Measurements from ENCODE around the gene TMA7. TPM values are rescaled to one million over a fixed set of nuclear protein-coding genes. Genes with fewer than 3 reads are reported as not detected.

The TMA7 gene
- total and polyA plus RNA-seq, 9 of the 15 experiments (the other 6 are each of a cell fraction or from before 2014, with no cell fraction given): 209 to 1,003 (median 486) TPM

DNA sequence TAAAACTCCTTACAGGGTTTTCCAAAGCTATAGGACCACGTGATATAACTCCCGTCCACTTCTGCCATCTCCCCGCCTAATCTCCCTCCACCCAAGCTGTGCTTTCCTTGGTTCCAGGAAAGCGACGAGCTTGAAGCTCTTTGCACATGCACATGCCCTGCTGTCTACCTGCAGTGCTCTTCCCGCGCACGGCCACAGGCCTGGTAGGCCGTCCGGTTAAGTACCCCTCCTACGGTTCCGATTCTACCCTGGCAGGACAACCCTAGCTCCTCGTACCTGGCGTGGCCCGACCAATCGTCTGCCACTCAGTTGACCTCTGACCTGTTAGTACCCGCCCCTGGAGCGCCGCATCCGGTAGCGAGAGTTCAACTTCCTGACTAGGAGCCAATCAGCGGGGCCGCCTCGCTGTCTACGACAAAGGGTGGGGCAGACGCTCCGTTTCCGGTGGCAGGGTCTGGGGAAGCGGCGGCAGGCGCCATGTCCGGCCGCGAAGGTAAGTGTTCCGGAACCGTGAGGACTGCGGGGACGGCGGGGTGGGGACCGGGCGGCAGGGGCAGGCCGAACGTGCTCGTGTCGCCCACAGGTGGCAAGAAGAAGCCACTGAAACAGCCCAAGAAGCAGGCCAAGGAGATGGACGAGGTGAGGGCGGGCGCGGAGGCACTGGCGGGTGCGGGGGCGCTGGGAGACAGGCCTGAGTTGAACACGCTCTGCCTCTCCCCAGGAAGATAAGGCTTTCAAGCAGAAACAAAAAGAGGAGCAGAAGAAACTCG is at the start of gene TMA7, which contains the start of gene CCDC51 (continued):
- TF ChIP-seq TOE1 (IDR thresholded peaks at IDR 0.05; ENCODE audit: borderline replicate concordance) (peak; percentile 75; the same call in 1 of the 2 replicates), TOE1 (CRISPR knock-in tag; IDR thresholded peaks at IDR 0.05; ENCODE audit: borderline replicate concordance, low read depth) (no peak), HNRNPUL1 (IDR thresholded peaks at IDR 0.05; ENCODE audit: low read length) (no peak), RBM25 (IDR thresholded peaks at IDR 0.05; ENCODE audit: low read depth, low read length, severe bottlenecking) (no peak), MCM5 (IDR thresholded peaks at IDR 0.05; ENCODE audit: low read depth) (no peak), NR2C2 (CRISPR knock-in tag; IDR thresholded peaks at IDR 0.05) (peak; percentile 99), NR2C2 (tag; IDR thresholded peaks at IDR 0.05) (peak; percentile 99), BDP1 (IDR thresholded peaks at IDR 0.05; ENCODE audit: insufficient read depth, insufficient read length) (no peak), ZNF24 (IDR thresholded peaks at IDR 0.05) (no peak), ZNF445 (CRISPR knock-in tag; IDR thresholded peaks at IDR 0.05; ENCODE audit: low read depth) (no peak), ZNF3 (CRISPR knock-in tag; IDR thresholded peaks at IDR 0.05) (no peak), CBX5 (IDR thresholded peaks at IDR 0.05; ENCODE audit: borderline replicate concordance, low read depth) (no peak), NFXL1 (CRISPR knock-in tag; IDR thresholded peaks at IDR 0.05) (no peak)
- TF ChIP-seq, protein P1, sequence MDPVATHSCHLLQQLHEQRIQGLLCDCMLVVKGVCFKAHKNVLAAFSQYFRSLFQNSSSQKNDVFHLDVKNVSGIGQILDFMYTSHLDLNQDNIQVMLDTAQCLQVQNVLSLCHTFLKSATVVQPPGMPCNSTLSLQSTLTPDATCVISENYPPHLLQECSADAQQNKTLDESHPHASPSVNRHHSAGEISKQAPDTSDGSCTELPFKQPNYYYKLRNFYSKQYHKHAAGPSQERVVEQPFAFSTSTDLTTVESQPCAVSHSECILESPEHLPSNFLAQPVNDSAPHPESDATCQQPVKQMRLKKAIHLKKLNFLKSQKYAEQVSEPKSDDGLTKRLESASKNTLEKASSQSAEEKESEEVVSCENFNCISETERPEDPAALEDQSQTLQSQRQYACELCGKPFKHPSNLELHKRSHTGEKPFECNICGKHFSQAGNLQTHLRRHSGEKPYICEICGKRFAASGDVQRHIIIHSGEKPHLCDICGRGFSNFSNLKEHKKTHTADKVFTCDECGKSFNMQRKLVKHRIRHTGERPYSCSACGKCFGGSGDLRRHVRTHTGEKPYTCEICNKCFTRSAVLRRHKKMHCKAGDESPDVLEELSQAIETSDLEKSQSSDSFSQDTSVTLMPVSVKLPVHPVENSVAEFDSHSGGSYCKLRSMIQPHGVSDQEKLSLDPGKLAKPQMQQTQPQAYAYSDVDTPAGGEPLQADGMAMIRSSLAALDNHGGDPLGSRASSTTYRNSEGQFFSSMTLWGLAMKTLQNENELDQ (CRISPR knock-in tag; IDR thresholded peaks at IDR 0.05; ENCODE audit: borderline replicate concordance): no peak
- TF ChIP-seq, protein P2, sequence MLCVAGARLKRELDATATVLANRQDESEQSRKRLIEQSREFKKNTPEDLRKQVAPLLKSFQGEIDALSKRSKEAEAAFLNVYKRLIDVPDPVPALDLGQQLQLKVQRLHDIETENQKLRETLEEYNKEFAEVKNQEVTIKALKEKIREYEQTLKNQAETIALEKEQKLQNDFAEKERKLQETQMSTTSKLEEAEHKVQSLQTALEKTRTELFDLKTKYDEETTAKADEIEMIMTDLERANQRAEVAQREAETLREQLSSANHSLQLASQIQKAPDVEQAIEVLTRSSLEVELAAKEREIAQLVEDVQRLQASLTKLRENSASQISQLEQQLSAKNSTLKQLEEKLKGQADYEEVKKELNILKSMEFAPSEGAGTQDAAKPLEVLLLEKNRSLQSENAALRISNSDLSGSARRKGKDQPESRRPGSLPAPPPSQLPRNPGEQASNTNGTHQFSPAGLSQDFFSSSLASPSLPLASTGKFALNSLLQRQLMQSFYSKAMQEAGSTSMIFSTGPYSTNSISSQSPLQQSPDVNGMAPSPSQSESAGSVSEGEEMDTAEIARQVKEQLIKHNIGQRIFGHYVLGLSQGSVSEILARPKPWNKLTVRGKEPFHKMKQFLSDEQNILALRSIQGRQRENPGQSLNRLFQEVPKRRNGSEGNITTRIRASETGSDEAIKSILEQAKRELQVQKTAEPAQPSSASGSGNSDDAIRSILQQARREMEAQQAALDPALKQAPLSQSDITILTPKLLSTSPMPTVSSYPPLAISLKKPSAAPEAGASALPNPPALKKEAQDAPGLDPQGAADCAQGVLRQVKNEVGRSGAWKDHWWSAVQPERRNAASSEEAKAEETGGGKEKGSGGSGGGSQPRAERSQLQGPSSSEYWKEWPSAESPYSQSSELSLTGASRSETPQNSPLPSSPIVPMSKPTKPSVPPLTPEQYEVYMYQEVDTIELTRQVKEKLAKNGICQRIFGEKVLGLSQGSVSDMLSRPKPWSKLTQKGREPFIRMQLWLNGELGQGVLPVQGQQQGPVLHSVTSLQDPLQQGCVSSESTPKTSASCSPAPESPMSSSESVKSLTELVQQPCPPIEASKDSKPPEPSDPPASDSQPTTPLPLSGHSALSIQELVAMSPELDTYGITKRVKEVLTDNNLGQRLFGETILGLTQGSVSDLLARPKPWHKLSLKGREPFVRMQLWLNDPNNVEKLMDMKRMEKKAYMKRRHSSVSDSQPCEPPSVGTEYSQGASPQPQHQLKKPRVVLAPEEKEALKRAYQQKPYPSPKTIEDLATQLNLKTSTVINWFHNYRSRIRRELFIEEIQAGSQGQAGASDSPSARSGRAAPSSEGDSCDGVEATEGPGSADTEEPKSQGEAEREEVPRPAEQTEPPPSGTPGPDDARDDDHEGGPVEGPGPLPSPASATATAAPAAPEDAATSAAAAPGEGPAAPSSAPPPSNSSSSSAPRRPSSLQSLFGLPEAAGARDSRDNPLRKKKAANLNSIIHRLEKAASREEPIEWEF (CRISPR knock-in tag; IDR thresholded peaks at IDR 0.05): no peak
- TF ChIP-seq, protein P3, sequence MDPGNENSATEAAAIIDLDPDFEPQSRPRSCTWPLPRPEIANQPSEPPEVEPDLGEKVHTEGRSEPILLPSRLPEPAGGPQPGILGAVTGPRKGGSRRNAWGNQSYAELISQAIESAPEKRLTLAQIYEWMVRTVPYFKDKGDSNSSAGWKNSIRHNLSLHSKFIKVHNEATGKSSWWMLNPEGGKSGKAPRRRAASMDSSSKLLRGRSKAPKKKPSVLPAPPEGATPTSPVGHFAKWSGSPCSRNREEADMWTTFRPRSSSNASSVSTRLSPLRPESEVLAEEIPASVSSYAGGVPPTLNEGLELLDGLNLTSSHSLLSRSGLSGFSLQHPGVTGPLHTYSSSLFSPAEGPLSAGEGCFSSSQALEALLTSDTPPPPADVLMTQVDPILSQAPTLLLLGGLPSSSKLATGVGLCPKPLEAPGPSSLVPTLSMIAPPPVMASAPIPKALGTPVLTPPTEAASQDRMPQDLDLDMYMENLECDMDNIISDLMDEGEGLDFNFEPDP (CRISPR knock-in tag; IDR thresholded peaks at IDR 0.05): no peak

Measured in K562 (cell line).